Upper lobe of left lung (tissue), 4 donors: ENCODE measurements around the gene TST.

Experiments
- POLR2AphosphoS5 ChIP-seq, 2 donors: sonication (generic); formaldehyde crosslinking; IDR thresholded peaks; one replicate each; pipeline ENCODE4 v1.5.1; 2017; ENCODE audit warnings: antibody characterized with exemption in 2 of 2
- TF ChIP-seq, protein P1 (sequence below), 6 experiments: fragments of 450-650 bp in 4 of 6; fragments of 200-600 bp in 2 of 6; sonication (generic) in 2 of 6; IDR thresholded peaks; one replicate each; pipeline ENCODE4 v1.5.1; 2016 to 2019; ENCODE audit warnings: antibody characterized with exemption in 6 of 6

- TF ChIP-seq, protein P1, sequence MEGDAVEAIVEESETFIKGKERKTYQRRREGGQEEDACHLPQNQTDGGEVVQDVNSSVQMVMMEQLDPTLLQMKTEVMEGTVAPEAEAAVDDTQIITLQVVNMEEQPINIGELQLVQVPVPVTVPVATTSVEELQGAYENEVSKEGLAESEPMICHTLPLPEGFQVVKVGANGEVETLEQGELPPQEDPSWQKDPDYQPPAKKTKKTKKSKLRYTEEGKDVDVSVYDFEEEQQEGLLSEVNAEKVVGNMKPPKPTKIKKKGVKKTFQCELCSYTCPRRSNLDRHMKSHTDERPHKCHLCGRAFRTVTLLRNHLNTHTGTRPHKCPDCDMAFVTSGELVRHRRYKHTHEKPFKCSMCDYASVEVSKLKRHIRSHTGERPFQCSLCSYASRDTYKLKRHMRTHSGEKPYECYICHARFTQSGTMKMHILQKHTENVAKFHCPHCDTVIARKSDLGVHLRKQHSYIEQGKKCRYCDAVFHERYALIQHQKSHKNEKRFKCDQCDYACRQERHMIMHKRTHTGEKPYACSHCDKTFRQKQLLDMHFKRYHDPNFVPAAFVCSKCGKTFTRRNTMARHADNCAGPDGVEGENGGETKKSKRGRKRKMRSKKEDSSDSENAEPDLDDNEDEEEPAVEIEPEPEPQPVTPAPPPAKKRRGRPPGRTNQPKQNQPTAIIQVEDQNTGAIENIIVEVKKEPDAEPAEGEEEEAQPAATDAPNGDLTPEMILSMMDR (IDR thresholded peaks at IDR 0.05), result no peak
- no peak for TF ChIP-seq POLR2AphosphoS5 (IDR thresholded peaks at IDR 0.05)
Measured at GRCh38 chr22:37062702-37063381, 43.6 kb upstream of the TST start.
